ENCODE measurements around the gene CGNL1.

CGNL1 gene

GRCh38 chr15:57424628-57425405 lies 48.5 kb downstream of the CGNL1 start:
- DNase-seq (ENCODE audit: low read depth), result no peak

DNA sequence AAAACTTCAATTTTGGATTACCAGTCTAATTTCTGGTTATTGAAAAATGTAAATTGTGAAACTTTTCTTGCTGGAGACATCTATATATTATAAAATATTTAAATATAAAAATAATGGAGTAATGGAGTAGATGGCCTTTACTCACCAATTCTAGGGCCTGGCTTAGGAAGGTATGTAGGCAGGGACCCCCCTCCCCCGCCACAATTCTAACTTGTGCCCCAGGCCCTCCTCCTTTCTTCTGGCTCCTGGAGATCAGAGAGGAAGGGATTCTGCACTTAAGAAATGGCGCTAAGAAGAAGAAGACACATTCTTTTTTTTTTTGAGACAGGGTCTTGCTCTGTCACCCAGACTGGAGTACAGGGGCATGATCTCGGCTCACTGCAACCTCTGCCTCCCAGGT lies 49.5 kb downstream of the CGNL1 start:
- no peak for DNase-seq (ENCODE audit: low read depth)

DNA sequence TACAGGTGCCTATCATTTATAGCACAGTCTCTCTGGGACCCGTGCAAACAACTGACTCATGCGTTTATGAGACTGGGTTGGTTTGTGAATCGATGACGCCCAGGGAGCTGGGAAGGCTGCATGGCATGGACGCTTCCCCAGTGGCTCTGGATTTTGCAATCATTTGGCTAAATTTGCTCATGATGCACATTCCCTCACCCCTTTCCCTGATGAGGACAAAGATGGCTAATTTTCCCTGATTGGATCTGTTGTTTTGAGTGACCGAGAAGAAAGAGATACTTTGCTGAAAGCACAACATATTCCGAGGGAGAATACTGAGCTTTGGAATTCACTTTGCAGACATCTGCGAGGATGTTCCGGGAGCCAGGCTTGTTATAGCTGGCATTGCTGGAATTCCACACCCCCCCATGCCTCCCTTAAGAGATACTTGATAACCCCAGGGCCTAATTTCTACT lies 51.1 kb downstream of the CGNL1 start:
- no peak for DNase-seq (ENCODE audit: low read depth)

GRCh38 chr15:57432141-57432741 lies 55.9 kb downstream of the CGNL1 start:
- DNase-seq (ENCODE audit: low read depth), result no peak

DNA sequence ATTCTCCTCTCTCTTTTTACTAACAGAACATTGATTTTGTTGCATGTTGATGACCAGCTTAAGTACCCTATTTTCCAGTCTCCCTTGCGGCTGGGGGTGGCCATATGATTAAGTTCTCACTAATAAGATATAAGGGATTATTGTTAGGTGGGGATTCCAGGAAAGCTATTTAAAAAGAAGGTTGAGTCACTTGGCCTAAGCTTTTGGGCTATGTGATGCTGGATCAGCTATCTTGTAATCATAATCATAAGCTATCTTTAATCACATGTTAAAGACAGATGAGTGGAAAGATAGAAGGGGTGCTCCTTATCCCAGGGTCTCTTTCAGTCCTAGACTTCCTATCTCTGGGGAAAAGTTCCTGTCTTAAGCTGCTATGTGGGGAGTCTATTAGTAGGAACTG lies 59.9 kb downstream of the CGNL1 start:
- no peak for DNase-seq (ENCODE audit: low read depth)

- no peak for DNase-seq (ENCODE audit: low read depth)
Observed at GRCh38 chr15:57436961-57437360, 60.7 kb downstream of the CGNL1 start.

GRCh38 chr15:57437564-57437963 lies 61.3 kb downstream of the CGNL1 start:
- no peak for DNase-seq (ENCODE audit: low read depth)

DNA sequence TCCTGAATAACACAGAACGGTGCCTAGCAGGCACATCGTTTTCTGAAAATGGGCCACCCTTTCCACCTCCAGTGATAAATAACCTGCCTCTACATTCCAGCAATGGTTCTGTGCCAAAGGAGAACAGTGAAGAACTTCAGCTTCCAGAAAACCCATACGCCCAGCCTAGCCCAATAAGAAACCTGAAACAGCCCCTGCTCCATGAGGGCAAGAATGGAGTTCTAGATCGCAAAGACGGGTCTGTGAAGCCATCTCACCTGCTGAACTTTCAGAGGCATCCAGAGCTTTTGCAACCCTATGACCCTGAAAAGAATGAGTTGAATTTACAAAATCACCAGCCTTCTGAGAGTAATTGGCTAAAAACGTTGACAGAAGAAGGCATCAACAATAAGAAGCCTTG lies 61.9 kb downstream of the CGNL1 start:
- no peak for DNase-seq (ENCODE audit: low read depth)

DNA sequence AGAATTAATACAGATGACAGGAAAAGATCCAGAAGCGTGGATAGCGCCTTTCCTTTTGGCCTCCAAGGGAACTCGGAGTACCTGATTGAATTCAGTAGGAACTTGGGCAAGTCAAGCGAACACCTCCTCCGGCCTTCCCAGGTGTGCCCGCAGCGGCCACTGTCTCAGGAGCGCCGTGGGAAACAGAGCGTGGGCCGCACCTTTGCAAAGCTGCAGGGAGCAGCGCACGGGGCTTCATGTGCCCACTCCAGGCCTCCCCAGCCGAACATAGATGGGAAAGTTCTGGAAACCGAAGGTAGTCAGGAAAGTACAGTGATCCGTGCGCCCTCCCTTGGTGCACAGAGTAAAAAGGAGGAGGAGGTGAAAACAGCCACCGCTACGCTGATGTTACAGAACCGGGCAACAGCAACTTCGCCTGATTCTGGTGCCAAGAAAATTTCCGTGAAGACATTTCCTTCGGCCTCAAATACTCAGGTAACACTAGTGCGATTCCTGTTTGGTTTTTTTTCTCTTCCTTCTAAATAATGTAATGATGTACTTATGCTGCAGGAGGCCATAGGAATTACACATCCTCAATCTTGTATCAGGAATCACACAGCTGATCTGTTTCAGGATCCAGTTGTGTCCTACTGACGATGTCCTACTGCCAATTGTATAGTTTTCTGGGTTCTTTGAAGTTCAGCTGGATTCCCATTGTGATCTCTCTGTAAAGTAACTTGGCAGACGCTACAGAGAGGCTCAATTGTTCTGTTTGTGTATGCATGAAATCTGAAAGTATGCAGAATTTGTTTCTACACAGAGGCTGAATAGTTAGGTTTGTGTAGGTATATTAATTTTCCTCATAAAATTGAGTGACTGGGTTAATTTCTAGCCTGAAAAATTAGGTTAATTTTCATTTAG lies 63.1 kb downstream of the CGNL1 start:
- DNase-seq (ENCODE audit: low read depth), result no peak

DNA sequence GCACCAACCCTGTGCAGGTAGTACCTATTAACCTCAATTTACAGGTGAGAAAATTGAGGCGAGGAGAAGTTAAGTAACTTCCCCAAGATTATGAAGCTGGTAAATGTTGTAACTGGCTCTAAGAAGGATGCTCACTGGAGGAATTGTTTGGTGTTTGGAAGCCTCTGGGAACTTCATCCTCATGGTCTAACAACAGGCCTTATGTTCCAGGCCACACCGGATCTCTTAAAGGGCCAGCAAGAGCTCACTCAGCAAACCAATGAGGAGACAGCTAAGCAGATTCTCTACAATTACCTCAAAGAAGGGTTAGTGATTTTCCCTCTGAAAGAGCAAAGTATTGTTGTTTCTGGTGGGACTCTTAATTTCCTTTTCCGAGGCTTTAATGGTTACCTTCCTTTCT lies 63.9 kb downstream of the CGNL1 start:
- no peak for DNase-seq (ENCODE audit: low read depth)

GRCh38 chr15:57440799-57441198 lies 64.5 kb downstream of the CGNL1 start:
- DNase-seq (ENCODE audit: low read depth), result no peak

DNA sequence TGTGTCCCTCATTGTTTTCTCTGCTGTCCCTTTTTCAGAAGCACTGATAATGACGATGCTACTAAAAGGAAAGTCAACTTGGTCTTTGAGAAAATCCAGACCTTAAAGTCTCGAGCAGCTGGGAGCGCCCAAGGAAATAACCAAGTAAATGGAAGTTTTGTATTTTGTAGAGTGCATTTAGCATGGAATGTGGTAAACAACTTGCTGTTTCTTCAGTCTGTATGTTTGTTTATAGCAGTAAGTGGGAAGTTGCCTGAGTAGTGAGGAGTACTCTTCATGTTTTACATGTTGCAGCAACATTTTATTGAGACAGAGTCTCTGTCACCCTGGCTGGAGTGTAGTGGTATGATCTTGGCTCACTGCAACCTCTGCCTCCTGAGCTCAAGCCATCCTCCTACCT lies 66.0 kb downstream of the CGNL1 start:
- DNase-seq (ENCODE audit: low read depth), result no peak

DNA sequence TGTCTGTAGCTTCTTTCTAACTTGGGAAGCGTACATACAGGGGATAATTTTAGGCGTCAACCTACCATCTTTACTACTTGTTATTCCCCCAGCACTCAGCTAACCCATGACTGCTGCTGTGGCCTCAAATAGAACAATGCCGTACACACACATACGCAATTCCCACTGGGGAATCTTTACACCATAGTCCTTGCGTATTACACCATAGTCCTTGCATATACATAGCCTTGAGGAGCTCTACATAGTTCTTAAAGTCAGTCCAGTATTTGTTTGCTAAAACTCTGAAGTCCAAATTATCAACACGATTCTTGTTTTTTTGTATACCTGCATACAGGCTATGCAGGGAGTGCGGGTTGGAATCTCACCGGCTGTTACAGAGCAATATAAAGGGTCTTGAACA lies 67.2 kb downstream of the CGNL1 start:
- DNase-seq (ENCODE audit: low read depth), result no peak

- no peak for DNase-seq (ENCODE audit: low read depth)
Observed at GRCh38 chr15:57444877-57445513, 68.7 kb downstream of the CGNL1 start.

DNA sequence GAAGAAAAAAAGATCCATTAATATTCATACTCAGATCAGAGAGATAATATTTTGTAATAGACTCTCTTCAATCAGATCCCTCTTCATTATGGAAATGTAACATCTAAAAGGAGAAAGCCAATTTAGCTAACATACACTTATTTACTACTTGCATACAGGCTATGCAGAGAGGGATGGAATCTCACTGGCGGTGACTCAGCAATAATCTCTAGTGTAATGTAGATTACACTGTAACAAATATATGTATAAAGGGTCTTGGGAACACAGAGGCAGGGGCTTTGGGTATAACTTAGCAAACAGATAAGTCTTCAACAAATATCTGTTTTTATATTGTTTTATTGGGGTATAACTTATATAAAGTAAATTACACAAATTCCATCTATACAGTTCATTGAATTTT lies 69.6 kb downstream of the CGNL1 start:
- DNase-seq (ENCODE audit: low read depth), result no peak

DNA sequence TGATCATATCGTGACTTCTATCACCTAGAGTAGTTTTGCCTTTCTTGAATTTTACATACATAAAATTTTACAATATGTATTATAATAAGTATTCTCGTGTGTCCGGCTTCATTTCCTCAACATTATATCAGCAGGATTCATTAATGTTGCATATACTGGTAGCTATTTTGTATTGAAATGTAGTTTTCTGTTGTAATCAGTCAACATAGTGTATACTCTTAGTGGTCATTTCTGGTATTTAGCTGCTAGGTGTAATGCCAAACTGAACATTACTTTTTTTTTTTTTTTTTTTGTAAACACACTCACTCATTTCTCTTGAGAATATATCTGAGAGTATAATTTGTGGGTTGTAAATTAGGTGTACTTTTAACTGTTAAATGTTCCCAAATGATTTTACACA lies 70.1 kb downstream of the CGNL1 start:
- no peak for DNase-seq (ENCODE audit: low read depth)

DNA sequence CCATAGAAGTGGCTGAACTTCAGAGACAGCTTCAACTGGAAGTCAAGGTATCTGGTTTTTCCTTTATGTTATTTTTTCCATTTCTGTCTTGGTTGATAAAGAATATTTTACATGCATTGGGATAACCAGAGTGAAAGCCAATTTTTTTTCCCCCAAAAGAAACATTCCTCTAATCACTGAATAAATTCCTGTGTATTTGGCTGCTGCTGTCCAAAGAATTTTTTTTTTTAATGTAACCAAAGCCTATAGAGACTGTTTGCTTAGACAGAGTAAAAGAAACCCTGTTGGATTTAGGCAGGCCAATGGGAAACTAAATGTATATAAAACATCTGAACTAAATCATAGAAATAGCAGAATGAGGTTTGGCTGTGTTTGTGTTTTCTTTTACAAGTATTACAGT lies 75.2 kb downstream of the CGNL1 start:
- no peak for DNase-seq (ENCODE audit: low read depth)

GRCh38 chr15:57452090-57452754 lies 75.9 kb downstream of the CGNL1 start:
- no peak for DNase-seq (ENCODE audit: low read depth)

DNA sequence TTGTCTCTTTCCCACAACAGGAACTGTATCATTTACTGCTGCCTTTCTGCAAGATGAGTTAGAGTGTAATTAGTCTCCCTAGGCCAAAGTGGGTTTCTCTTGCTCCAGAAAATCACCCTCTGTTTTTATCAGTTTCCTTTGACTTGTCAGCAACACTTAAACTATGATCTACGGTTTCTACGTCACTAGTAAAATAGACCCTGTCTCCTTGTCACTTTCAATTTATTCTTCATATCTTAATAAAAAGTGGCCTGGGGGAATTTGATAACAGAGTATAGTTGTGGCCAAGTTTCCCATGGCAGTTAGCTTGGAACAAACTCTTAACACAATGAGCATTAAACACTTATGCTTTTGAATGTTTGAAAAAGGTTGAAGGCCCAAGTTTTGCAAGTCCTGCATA lies 79.6 kb downstream of the CGNL1 start:
- no peak for DNase-seq (ENCODE audit: low read depth)

GRCh38 chr15:57456559-57456958 lies 80.3 kb downstream of the CGNL1 start:
- no peak for DNase-seq (ENCODE audit: low read depth)

- no peak for DNase-seq (ENCODE audit: low read depth)
Observed at GRCh38 chr15:57457726-57458125, 81.4 kb downstream of the CGNL1 start.

DNA sequence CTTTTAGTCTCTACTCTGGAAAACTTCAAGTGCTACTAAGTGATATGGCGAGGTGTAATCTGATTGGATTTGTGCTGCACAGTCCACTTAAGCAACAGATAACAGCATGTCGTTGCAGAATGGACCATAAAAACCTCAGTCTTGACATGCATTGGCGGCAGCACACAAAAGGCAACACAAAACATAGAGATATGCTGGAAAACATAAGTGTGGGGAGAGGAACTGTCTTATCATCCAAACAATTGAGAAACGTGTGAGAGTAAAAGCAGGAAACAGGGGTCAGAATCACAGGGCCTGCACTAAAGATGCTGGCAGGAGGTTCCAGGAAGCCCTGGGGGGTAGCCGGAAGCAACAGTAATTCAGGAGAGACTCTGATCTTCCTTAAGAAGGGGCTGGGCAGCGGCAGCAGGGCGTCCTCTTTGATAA lies 82.1 kb downstream of the CGNL1 start:
- DNase-seq (ENCODE audit: low read depth), result no peak

Data from activated T-helper 1 cell treated with Interleukin-2 at 50 U/mL for 16 hours (primary cell).